Measurements from ENCODE around the gene TMTC2. TPM values are rescaled to one million over a fixed set of nuclear protein-coding genes. Genes with fewer than 3 reads are reported as not detected.

TMTC2 gene
- total and polyA plus RNA-seq, 10 of the 15 experiments (the other 5 are each of a cell fraction or from before 2014, with no cell fraction given) = 0.14 to 9.7 (median 1.2) TPM

DNA sequence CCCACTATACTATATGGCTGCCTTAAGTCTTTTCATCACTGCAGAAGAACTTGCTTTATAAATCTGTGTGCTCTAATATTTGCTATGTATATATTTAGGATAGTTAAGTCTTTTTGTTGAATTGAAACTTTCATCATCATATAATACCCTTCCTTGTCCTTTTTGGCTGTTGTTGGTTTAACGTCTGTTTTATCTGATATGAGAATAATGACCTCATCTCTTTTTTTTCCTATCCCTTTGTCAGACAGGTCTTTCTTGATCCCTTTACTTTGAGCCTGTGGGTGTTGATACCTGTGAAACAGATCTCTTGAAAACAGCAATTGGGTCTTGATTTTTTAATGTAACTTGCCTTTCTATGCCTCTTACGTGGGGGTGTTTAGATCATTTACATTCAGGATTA lies 316.3 kb downstream of the TMTC2 start:
- no peaks in the 10 kb centered on the region for H4K20me1 ChIP-seq (ENCODE audit: control insufficient read depth, insufficient read depth)
- intact Hi-C loops (cut with micrococcal nuclease; ENCODE audit: unreplicated experiment) (no loop called here), in situ Hi-C loops (cut with MboI) (loop anchor here (25.0 kb wide), 1 partner anchor 809 kb away; no protein-coding TSS in a partner anchor)
- ChIA-PET SMC1A (ENCODE audit: uncharacterized antibody, unreplicated experiment) (interaction anchor here (0.7 kb wide), 1 partner anchor 224 kb away, joined by 3 read pairs; no protein-coding TSS in a partner anchor), RAD21 (ENCODE audit: unreplicated experiment) (no interaction called here), CTCF (no interaction called here), POLR2A (no interaction called here)
- no peaks in the 10 kb centered on the region for H3K36me3 ChIP-seq (ENCODE audit: control insufficient read depth in 2 of 2, insufficient read depth in 2 of 2, low read length in 1 of 2)
- no peaks in the 10 kb centered on the region for H3K79me2 ChIP-seq (ENCODE audit: control insufficient read depth, insufficient read depth, low read length)
- H3K4me3 ChIP-seq = no peak overlapping the region
- ATAC-seq = no peak
- no peak overlapping the region for H2AFZ ChIP-seq (ENCODE audit: control insufficient read depth, low read depth, low read length)
- no peak for FAIRE-seq
- no TSS peak for BruUV-seq (replicated peaks)
- no peak overlapping the region for H3K4me2 ChIP-seq (ENCODE audit: control insufficient read depth, insufficient read depth)
- H3K27me3 ChIP-seq (replicated peaks in 1 of 2; ENCODE audit: control insufficient read depth in 2 of 2, insufficient read depth in 2 of 2, low read length in 1 of 2) = no peaks in the 10 kb centered on the region
- TF ChIP-seq ZNF274 (IDR thresholded peaks at IDR 0.05; ENCODE audit: insufficient read depth, insufficient read length) (no peak), ATF7 (IDR thresholded peaks at IDR 0.05; ENCODE audit: low read depth) (no peak), NFYA (IDR thresholded peaks at IDR 0.05; ENCODE audit: borderline replicate concordance, low read depth, low read length) (no peak), PAX5 (IDR thresholded peaks at IDR 0.05; ENCODE audit: borderline replicate concordance, low read depth, low read length) (no peak), BACH1 (IDR thresholded peaks at IDR 0.05; ENCODE audit: borderline replicate concordance) (no peak), NRF1 (conservative IDR thresholded peaks at IDR 0.05; ENCODE audit: low read depth, low read length) (no peak), KLF5 (IDR thresholded peaks at IDR 0.05; ENCODE audit: partially characterized antibody) (no peak), RB1 (IDR thresholded peaks at IDR 0.05; ENCODE audit: borderline replicate concordance) (no peak), SMARCA5 (IDR thresholded peaks at IDR 0.05) (no peak), POU2F2 (IDR thresholded peaks at IDR 0.05; ENCODE audit: borderline replicate concordance, low read depth, low read length) (no peak), SUZ12 (IDR thresholded peaks at IDR 0.05; ENCODE audit: unreplicated experiment) (no peak), SMAD1 (IDR thresholded peaks at IDR 0.05; ENCODE audit: low read depth, partially characterized antibody) (no peak), MEF2A (IDR thresholded peaks at IDR 0.05; ENCODE audit: insufficient read depth, low read depth, low read length) (no peak), TCF3 (IDR thresholded peaks at IDR 0.05; ENCODE audit: borderline replicate concordance, insufficient read depth, low read depth, low read length) (no peak), SMAD5 (IDR thresholded peaks at IDR 0.05; ENCODE audit: low read depth) (no peak), REST (IDR thresholded peaks at IDR 0.05; ENCODE audit: low read depth, low read length) (no peak)
- TF ChIP-seq, protein P1, sequence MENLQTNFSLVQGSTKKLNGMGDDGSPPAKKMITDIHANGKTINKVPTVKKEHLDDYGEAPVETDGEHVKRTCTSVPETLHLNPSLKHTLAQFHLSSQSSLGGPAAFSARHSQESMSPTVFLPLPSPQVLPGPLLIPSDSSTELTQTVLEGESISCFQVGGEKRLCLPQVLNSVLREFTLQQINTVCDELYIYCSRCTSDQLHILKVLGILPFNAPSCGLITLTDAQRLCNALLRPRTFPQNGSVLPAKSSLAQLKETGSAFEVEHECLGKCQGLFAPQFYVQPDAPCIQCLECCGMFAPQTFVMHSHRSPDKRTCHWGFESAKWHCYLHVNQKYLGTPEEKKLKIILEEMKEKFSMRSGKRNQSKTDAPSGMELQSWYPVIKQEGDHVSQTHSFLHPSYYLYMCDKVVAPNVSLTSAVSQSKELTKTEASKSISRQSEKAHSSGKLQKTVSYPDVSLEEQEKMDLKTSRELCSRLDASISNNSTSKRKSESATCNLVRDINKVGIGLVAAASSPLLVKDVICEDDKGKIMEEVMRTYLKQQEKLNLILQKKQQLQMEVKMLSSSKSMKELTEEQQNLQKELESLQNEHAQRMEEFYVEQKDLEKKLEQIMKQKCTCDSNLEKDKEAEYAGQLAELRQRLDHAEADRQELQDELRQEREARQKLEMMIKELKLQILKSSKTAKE (IDR thresholded peaks at IDR 0.05; ENCODE audit: low read depth, poor library complexity, severe bottlenecking) = no peak
- TF ChIP-seq, protein P2, sequence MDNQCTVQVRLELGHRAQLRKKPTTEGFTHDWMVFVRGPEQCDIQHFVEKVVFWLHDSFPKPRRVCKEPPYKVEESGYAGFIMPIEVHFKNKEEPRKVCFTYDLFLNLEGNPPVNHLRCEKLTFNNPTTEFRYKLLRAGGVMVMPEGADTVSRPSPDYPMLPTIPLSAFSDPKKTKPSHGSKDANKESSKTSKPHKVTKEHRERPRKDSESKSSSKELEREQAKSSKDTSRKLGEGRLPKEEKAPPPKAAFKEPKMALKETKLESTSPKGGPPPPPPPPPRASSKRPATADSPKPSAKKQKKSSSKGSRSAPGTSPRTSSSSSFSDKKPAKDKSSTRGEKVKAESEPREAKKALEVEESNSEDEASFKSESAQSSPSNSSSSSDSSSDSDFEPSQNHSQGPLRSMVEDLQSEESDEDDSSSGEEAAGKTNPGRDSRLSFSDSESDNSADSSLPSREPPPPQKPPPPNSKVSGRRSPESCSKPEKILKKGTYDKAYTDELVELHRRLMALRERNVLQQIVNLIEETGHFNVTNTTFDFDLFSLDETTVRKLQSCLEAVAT (IDR thresholded peaks at IDR 0.05) = no peak
- TF ChIP-seq, protein P3, sequence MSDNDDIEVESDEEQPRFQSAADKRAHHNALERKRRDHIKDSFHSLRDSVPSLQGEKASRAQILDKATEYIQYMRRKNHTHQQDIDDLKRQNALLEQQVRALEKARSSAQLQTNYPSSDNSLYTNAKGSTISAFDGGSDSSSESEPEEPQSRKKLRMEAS (IDR thresholded peaks at IDR 0.05; ENCODE audit: low read depth, low read length) = no peak
- no peak for DNase-seq (ENCODE audit: low read depth, low spot score)
- no peak overlapping the region for H3K27ac ChIP-seq (ENCODE audit: control insufficient read depth, insufficient read depth)
- H3K4me1 ChIP-seq (ENCODE audit: control insufficient read depth, insufficient read depth, low read length) = no peaks in the 10 kb centered on the region
- H3K9me3 ChIP-seq (replicated peaks; ENCODE audit: control insufficient read depth, insufficient read depth, low read length) = no peaks in the 10 kb centered on the region; the same call in 1 of the 3 replicates
- 67% methylated on average over 2 of the region's 2 CpGs for WGBS (ENCODE audit: insufficient coverage, insufficient replicate concordance, low lambda C conversion rate, missing lambda C conversion rate)
- no peak overlapping the region for H3K9ac ChIP-seq (ENCODE audit: control insufficient read depth, insufficient read depth, low read length)

All from GM12878 (cell line).